Neural progenitor cell (in vitro differentiated cells): ENCODE data around the gene RGPD8.

Source experiments
- CTCF ChIP-seq: fragments of 200-600 bp; sonication (generic); IDR thresholded peaks from 2 replicates; pipeline ENCODE4 v1.5.1; 2017; ENCODE audit warnings: antibody characterized with exemption, mild to moderate bottlenecking
- EZH2 ChIP-seq: fragments of 200-600 bp; sonication (generic); IDR thresholded peaks from 2 replicates; pipeline ENCODE4 v1.6.1; 2017; ENCODE audit warnings: antibody characterized with exemption, mild to moderate bottlenecking, moderate library complexity
- EZH2phosphoT487 ChIP-seq: fragments of 200-600 bp; sonication (generic); IDR thresholded peaks from 2 replicates; pipeline ENCODE4 v1.6.1; 2017; ENCODE audit warnings: antibody characterized with exemption

- TF ChIP-seq CTCF (no peak), EZH2phosphoT487 (no peak), EZH2 (no peak)
Observed at GRCh38 chr2:112480530-112481049, 47.1 kb upstream of the RGPD8 start.
